MM.1S (cell line): ENCODE results near the gene TULP4.

Experiments used
- DNase-seq: peaks from one replicate; pipeline ENCODE4 v3.0.0-alpha.2; 2015
- H2AFZ ChIP-seq: fragments of 300-600 bp; sonication (generic); 2 replicates; pipeline ENCODE4 v1.6.0; 2016; ENCODE audit warnings: antibody characterized with exemption, low read length
- H3F3A ChIP-seq: fragments of 300-600 bp; sonication (generic); 2 replicates; pipeline ENCODE4 v1.6.1; 2016; ENCODE audit warnings: mild to moderate bottlenecking, antibody characterized with exemption, low read length, moderate library complexity, mixed read lengths; ENCODE audit not compliant: insufficient read depth
- H3K27ac ChIP-seq: fragments of 300-600 bp; sonication (generic); 2 replicates; pipeline ENCODE4 v1.5.1; 2016; ENCODE audit warnings: mild to moderate bottlenecking, low read length
- H3K27me3 ChIP-seq: fragments of 300-600 bp; sonication (generic); replicated peaks from 2 replicates; pipeline ENCODE4 v1.6.0; 2016; ENCODE audit warnings: low read length; ENCODE audit not compliant: insufficient read depth
- H3K36me3 ChIP-seq: fragments of 300-600 bp; sonication (generic); replicated peaks from 2 replicates; pipeline ENCODE4 v1.6.1; 2016; ENCODE audit warnings: mild to moderate bottlenecking, low read length, mixed read lengths; ENCODE audit not compliant: insufficient read depth
- H3K4me1 ChIP-seq: fragments of 300-600 bp; sonication (generic); 2 replicates; pipeline ENCODE4 v1.6.1; 2016; ENCODE audit warnings: low read length, mixed read lengths
- H3K4me2 ChIP-seq: fragments of 300-600 bp; sonication (generic); 2 replicates; pipeline ENCODE4 v1.6.0; 2016; ENCODE audit warnings: low read depth, low read length
- H3K4me3 ChIP-seq: fragments of 300-600 bp; sonication (generic); 2 replicates; pipeline ENCODE4 v1.5.1; 2016; ENCODE audit warnings: low read length, mixed read lengths
- H3K79me2 ChIP-seq: fragments of 300-600 bp; sonication (generic); 2 replicates; pipeline ENCODE4 v1.6.1; 2016; ENCODE audit warnings: mixed run types, low read length, mixed read lengths
- H3K9ac ChIP-seq: fragments of 300-600 bp; sonication (generic); 2 replicates; pipeline ENCODE4 v1.6.1; 2016; ENCODE audit warnings: low read length, mixed read lengths
- H3K9me2 ChIP-seq: fragments of 300-600 bp; sonication (generic); replicated peaks from 2 replicates; pipeline ENCODE4 v1.6.1; 2016; ENCODE audit warnings: mild to moderate bottlenecking, low read length, mixed read lengths; ENCODE audit not compliant: insufficient read depth
- H3K9me3 ChIP-seq: fragments of 300-600 bp; sonication (generic); replicated peaks from 2 replicates; pipeline ENCODE4 v1.6.1; 2016; ENCODE audit warnings: mild to moderate bottlenecking, low read length, mixed read lengths; ENCODE audit not compliant: insufficient read depth
- H4K20me1 ChIP-seq: fragments of 300-600 bp; sonication (generic); 2 replicates; pipeline ENCODE4 v1.6.1; 2016; ENCODE audit warnings: mild to moderate bottlenecking, low read length, moderate library complexity, mixed read lengths; ENCODE audit not compliant: insufficient read depth
- EZH2 ChIP-seq: fragments of 300-600 bp; sonication (generic); optimal IDR thresholded peaks from 2 replicates; pipeline ENCODE3; 2017; ENCODE audit warnings: low read depth, mild to moderate bottlenecking, antibody characterized with exemption, low read length, mixed read lengths
- EZH2phosphoT487 ChIP-seq: fragments of 300-600 bp; sonication (generic); IDR thresholded peaks from 2 replicates; pipeline ENCODE4 v1.6.1; 2018; ENCODE audit warnings: antibody characterized with exemption, low read length
- TF ChIP-seq, protein P1 (sequence below): fragments of 300-600 bp; sonication (generic); IDR thresholded peaks from 2 replicates; pipeline ENCODE4 v1.5.1; 2016; ENCODE audit warnings: antibody characterized with exemption, low read length, mixed read lengths

The TULP4 gene

DNA sequence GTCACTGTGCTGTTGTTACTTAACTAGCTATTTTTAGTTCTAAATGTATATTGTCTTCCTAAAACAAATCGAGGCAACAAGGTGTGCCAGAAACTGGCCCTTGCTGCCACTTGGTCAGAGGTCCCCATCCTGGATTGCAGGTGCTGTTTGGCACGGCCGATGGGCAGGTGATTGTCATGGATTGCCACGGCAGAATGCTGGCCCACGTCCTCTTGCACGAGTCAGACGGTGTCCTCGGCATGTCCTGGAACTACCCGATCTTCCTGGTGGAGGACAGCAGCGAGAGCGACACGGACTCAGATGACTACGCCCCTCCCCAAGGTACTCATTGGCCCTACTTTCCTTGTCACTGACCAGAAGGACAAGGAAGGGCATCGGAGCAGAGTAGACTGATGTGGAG lies 136.6 kb downstream of the TULP4 start:
- Histone ChIP-seq H3K9me2 (no peaks in the 10 kb centered on the region), H3K36me3 (no peaks in the 10 kb centered on the region), H3K4me2 (no peak overlapping the region), H3K9me3 (no peaks in the 10 kb centered on the region), H3K4me3 (no peak overlapping the region), H3K4me1 (no peaks in the 10 kb centered on the region), H4K20me1 (no peaks in the 10 kb centered on the region), H3K9ac (no peak overlapping the region), H2AFZ (no peak overlapping the region), H3K27ac (no peak overlapping the region), H3K27me3 (no peaks in the 10 kb centered on the region), H3K79me2 (no peaks in the 10 kb centered on the region), H3F3A (no peaks in the 10 kb centered on the region)
- no peak for DNase-seq
- TF ChIP-seq, protein P1, sequence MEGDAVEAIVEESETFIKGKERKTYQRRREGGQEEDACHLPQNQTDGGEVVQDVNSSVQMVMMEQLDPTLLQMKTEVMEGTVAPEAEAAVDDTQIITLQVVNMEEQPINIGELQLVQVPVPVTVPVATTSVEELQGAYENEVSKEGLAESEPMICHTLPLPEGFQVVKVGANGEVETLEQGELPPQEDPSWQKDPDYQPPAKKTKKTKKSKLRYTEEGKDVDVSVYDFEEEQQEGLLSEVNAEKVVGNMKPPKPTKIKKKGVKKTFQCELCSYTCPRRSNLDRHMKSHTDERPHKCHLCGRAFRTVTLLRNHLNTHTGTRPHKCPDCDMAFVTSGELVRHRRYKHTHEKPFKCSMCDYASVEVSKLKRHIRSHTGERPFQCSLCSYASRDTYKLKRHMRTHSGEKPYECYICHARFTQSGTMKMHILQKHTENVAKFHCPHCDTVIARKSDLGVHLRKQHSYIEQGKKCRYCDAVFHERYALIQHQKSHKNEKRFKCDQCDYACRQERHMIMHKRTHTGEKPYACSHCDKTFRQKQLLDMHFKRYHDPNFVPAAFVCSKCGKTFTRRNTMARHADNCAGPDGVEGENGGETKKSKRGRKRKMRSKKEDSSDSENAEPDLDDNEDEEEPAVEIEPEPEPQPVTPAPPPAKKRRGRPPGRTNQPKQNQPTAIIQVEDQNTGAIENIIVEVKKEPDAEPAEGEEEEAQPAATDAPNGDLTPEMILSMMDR: no peak
- TF ChIP-seq EZH2phosphoT487: no peak
- TF ChIP-seq EZH2: no peak

DNA sequence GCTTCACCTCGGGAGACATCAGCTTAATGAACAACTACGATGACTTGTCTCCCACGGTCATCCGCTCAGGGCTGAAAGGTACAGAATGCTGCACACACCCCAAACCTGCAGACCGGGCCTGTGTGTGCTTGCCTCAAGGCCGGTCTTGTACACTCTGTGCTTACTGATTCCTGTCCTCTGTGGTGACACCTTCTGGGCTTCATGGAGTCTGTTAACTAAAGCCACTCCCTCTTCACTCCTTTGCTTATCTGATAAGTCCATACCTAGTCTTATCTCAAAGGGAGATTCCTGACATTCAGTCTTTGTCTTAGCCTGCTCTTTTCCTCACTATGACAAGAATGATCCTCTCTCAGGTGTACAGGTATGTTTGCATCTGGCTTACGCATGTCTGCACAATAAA lies 139.9 kb downstream of the TULP4 start:
- Histone ChIP-seq H3K79me2 (no peaks in the 10 kb centered on the region), H3K9ac (no peak overlapping the region), H3K4me2 (no peak overlapping the region), H3K9me3 (no peaks in the 10 kb centered on the region), H3K9me2 (no peaks in the 10 kb centered on the region), H3K36me3 (no peaks in the 10 kb centered on the region), H2AFZ (no peak overlapping the region), H3F3A (no peaks in the 10 kb centered on the region), H3K4me3 (no peak overlapping the region), H3K4me1 (no peaks in the 10 kb centered on the region), H3K27ac (no peak overlapping the region), H3K27me3 (no peaks in the 10 kb centered on the region), H4K20me1 (no peaks in the 10 kb centered on the region)
- TF ChIP-seq EZH2phosphoT487: no peak
- TF ChIP-seq, protein P1: no peak
- no peak for TF ChIP-seq EZH2
- DNase-seq: no peak

DNA sequence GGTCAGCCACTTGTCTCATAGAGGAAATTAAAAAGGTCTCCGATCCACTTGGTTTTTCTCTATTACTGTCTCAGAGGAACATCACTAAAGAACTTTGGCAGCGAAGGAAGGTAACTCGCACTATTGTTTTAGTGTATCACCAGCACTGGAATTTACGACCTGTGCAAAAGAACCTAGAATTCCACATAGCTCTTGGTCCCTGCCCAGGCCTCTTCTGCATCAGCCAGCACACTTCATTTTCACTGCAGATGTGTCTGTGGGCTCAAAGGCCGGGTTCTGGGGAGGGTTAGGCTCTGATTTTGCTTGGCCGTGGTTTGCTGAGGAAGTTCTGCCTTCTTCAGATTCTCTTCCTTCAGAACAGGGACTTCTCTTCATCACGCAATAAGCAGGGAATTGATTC lies 144.9 kb downstream of the TULP4 start:
- Histone ChIP-seq H3K9me2 (no peaks in the 10 kb centered on the region), H3K27me3 (no peaks in the 10 kb centered on the region), H3K4me1 (no peaks in the 10 kb centered on the region), H3K27ac (no peak overlapping the region), H2AFZ (no peak overlapping the region), H3K9ac (no peak overlapping the region), H3F3A (no peaks in the 10 kb centered on the region), H4K20me1 (no peaks in the 10 kb centered on the region), H3K36me3 (no peaks in the 10 kb centered on the region), H3K79me2 (no peaks in the 10 kb centered on the region), H3K4me2 (no peak overlapping the region), H3K9me3 (no peaks in the 10 kb centered on the region), H3K4me3 (no peak overlapping the region)
- no peak for DNase-seq
- TF ChIP-seq EZH2phosphoT487 (no peak), EZH2 (no peak)
- TF ChIP-seq, protein P1: no peak
